GM21390 (cell line): ENCODE measurements around the gene ADAM33.

Experiments used
- ATAC-seq: cut with Tn5 transposase; IDR thresholded peaks from one replicate; pipeline ENCODE4 v1.9.1; 2021; ENCODE audit not compliant: unreplicated experiment

Gene ADAM33

GRCh38 chr20:3691306-3691705, 9.5 kb upstream of the ADAM33 start:
- ATAC-seq = no peak

DNA sequence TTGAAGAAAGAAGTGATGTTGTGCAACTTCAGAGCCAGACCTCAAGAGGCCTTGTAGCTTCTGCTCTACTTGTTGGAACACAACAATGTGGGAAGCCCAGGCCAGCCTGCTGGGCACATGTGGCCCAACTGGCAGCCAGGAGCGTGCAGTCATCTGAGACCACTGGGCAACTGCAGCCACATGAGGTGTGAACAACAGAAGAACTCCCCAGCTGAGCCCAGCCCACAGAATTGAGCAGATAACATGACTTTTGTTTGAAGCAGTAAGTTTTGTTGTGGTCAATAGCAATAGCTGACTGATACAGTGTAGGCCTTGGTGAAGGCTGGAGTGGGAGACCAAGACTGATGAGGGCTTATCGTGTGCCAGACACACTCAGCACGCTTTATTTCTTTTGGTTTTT, 8.6 kb upstream of the ADAM33 start:
- ATAC-seq = no peak

GRCh38 chr20:3689978-3690377, 8.2 kb upstream of the ADAM33 start:
- ATAC-seq = no peak

DNA sequence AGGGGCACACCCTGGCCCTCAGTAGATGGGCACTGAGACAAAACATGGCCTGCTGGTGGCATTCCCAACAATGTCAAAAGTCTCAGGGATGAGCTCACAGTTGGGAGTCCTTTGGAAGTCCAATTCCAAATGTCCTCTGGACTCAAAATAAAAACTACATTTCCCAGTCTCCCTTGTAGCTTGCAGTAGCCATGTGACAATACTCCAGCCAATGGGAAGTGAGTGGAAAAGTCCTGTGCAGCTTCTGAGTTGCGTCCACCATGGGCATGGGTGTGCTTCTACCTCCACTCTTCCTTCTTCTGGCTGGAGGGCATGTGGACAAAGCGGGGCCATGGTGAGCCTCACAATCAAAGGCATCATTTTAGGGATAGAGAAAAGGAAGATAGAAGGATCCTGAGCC, 5.8 kb upstream of the ADAM33 start:
- no peak for ATAC-seq

DNA sequence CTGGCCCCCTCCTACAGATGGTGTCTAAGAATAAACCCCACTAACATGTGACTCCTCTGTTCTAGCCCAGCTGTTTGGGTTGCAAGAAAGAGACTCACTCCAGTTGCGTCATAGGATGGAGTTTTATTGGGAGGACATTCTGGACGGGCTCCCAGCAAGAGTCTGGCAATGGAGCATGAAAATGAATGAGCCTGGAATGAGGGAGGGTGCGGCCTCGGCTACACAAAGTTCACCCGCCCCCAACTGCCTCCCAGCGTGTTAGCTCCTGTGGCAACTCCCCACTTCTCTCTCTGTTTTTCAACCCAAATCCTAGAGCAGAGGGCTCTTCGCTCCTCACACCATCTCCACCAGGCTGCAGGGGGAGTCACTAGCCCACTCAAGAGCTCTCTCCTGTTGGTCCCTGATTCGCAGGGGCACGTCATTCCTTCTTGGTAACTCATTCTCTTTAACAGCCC, 5.1 kb upstream of the ADAM33 start:
- ATAC-seq = no peak

- ATAC-seq = no peak
These were observed 4.6 kb upstream of the ADAM33 start for GRCh38 chr20:3686421-3686820.

DNA sequence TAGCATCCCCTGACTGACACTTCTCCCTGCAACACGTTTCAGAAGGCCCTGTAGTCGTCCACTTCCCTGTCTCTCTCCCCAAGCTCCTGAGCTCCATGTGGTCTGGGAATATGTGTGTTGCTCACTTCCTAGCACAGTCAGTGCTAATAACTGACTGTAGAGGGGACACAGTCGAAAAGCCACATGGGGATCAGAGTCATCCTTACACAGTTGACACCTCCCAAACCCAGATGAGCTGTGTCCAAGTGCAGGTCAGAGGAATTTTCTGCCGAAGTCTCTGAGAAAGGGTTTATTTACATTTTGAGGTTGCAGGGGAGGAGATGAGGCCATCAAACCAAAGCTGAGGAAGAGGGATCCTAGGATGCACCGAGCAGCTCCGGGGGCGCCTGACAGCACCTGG, 3.5 kb upstream of the ADAM33 start:
- no peak for ATAC-seq

- ATAC-seq = no peak
These were observed 369 bp downstream of the ADAM33 start for GRCh38 chr20:3681352-3681930.

DNA sequence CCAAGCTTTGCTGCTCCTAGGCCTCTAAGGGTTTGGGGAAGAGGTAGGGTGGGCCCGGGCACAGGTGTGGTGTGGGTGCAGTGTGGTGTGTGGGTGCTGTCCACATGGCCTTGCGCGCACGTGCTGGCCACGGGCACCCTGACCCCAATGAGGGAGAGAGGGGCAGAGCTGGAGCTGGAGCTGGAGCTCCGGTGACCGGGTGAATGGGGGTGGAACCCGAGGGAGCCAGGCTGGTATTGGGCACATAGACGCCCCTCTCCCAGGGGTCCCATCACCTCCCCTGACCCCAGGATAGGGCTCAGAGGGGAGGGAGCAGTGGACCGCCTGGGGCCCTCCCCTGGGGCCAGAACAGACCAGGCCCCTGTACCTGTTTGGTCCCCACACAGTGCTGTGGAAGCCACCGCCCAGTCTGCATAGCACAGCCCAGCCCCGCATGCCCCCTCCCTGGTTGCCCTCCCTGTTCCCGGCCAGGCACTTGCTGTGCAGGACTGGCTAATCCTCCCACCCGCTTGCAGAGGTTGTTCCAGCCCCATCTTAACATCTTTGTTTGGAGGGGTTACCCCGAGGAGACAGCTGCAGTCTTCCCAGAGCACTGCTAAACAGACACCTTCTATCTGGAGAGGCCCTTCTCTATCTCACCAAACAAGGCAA, 984 bp downstream of the ADAM33 start:
- ATAC-seq = no peak

DNA sequence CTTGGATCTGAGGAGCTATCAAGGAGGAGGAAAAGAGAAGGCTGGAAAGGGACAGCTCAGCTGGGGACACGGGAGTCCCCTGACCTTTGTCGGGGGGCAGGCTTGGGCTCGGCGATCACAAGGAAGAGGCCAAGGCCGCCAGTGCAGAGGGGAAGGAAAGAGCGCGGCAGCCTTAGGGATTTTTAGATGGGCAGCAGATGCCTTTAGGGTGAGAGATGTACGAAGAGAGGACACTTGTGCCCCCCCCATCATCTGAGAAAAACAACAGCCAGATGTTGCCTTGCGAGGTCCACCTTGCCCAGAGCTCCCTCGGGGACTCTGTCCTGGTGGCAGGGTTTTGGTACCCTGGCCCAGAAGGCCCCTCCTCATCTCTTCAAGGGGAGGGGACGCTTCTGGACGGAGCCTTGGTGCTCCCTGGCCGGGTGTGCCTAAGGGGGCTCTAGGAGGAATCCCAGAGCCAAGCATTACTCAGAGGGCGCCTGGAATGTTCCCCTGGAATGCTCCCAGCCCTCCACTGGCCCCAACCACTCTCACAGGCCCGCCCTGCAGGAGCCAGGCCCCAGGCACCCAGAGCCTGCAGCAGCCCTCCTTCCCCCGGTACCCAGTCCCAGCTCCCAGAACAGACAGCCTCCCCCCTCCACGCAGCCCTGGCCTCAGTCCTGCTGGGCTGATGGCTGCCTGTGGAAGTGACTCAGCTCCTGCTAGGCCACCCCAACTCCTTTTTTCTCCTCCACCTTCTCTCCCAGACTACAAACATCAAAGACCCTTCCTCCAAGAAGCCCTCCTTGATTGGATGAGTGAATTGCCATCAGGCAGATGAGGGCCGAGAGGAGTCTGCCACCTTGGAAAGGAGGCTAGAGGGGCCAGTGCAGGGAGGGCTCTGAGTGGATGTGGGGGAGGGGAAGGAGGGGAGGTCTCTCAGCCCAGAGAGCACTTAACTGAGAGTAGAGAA, 1.8 kb downstream of the ADAM33 start:
- no peak for ATAC-seq

DNA sequence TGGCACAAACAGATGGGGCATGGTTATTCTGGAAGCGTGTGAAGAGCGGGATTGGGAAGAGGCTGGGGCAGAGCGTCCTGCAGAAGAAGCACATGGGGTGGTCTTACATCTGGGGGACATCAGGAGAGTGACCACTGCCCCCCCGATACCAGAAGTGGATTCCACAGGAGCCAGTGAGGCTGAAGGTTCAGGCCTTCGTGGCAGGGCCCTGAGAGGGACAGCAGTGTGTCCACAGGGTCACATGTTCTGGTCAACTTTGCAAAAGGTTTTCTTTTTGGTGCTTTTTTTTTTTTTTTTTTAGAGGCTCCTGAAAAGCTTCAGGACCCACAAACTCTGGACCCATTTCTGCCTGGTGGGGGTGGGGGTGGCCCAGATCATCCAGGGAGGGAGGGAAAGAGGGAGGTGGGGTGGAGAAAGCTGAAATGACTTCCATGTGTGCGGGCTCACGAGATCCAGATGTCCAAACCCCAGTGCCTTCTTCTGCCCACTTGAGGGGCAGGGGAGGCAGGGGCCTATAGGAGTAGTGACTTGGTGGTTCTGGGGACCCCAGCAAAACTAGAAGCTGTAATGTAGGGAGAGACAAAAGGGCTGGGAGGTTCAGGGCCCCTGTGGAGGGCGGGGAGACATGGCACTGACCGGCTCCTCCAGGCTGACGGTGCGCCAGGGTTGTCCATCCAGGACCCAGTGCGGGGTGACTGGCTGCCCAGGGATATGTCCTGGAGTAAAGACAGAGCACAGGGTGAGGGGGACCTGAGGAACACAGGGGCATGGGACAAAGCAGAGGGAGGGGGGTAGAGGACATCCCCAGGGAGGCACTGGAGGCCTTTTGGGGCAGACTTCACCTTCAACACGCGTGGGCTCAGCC, 2.7 kb downstream of the ADAM33 start:
- ATAC-seq = no peak

GRCh38 chr20:3678198-3678597, 3.6 kb downstream of the ADAM33 start:
- no peak for ATAC-seq

GRCh38 chr20:3677733-3678132, 4.1 kb downstream of the ADAM33 start:
- ATAC-seq = no peak

- ATAC-seq = no peak
These were observed 6.6 kb downstream of the ADAM33 start for GRCh38 chr20:3674995-3675900.

DNA sequence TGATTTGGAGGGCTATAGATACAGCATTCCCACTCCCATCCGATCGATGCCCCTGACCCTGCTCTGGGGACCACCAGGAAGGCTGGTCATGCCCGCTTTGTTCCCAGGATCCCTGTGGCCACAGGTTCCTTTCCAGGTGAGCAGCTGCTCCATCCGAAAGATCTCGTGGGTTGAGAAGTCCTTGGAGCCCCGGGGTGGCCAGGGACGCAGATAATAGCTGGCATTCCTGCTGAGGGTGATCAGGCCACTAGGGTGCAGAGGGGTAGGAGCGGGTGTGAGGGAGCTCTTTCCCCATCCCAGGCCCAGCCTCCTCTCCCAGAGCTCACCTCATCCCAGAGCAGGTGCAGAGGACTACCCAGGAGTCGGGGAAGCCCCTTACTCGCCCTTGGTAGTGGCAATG, 7.4 kb downstream of the ADAM33 start:
- ATAC-seq = no peak

DNA sequence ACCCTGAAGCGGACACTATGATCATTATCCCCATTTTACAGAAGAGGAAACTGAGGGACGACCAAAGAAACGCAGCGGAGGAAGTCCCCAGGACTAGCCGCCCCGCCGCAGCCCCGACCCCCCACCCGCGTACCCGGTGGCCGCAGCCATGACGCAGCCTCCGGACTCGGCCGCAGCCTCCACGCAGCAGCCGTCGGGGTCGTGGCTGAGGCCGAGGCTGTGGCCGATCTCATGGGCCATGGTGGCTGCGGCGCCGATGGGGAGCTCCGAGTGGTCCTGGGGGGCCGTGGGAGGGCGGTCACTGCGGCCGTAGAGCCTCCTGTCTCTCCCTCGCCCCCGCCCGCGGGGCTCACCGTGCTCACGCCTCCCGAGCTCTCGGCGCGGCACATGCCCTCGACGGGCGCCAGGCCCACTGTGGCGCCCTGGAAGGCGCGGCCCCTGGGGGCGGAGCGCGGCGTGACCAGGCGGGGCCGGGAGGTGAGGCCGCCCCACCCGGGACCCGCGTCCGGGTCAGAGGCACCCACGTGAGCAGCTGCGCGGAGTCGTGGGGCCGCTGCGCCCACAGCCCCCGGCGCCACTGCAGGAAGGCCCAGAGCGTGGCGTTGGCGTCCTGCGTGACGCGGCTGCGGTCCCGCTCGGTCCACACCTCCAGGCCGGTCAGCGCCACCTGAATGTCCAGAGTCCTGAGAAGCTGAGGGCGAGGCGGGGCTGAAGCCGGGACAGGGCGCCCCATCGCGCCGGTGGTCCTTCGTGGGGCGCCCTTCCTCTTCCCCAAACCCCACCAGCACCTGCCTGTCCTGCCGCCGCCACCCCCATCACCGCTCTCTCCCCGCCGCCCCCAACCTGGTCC, 8.4 kb downstream of the ADAM33 start:
- no peak for ATAC-seq

GRCh38 chr20:3672547-3673171, 9.2 kb downstream of the ADAM33 start:
- no peak for ATAC-seq

GRCh38 chr20:3671986-3672546, 9.7 kb downstream of the ADAM33 start:
- no peak for ATAC-seq
